Measurements from ENCODE around the gene PLXNA2. TPM values are rescaled to one million over a fixed set of nuclear protein-coding genes. Genes with fewer than 3 reads are reported as not detected.

PLXNA2 gene
- total and polyA plus RNA-seq, 2 of the 8 experiments (the other 6 are each of a cell fraction or from before 2014, with no cell fraction given), result 0.33 to 1.5 TPM

DNA sequence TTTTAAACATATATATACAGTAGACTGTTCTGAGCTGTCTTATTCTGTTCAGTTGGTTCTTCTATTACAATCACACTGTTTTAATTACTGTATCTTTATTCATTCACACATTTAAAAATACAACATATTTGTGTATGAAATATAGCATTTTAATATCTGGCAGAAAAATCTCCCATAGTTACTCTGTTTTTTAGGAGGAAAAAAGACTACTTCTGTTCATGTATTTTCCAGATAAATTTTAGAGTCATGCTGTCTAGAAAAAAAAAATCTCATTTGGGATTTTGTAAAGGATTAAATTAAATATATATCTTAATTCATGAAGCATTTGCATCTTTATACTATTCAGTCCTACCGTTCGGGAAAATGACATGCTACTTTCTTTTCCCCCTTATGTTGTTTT is 231.5 kb downstream of the PLXNA2 start (continued):
- TF ChIP-seq, protein P1, sequence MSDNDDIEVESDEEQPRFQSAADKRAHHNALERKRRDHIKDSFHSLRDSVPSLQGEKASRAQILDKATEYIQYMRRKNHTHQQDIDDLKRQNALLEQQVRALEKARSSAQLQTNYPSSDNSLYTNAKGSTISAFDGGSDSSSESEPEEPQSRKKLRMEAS (IDR thresholded peaks at IDR 0.05), result no peak
- TF ChIP-seq CTBP2 (IDR thresholded peaks at IDR 0.05; ENCODE audit: borderline replicate concordance, insufficient read depth, insufficient read length, low read length) (no peak), SIRT6 (IDR thresholded peaks at IDR 0.05; ENCODE audit: low read length) (no peak), SAP30 (IDR thresholded peaks at IDR 0.05; ENCODE audit: insufficient read depth, insufficient replicate concordance, low read length) (no peak), EGR1 (IDR thresholded peaks at IDR 0.05; ENCODE audit: borderline replicate concordance, low read depth, low read length) (no peak), TBP (IDR thresholded peaks at IDR 0.05; ENCODE audit: low read depth, low read length) (no peak), HDAC6 (IDR thresholded peaks at IDR 0.05; ENCODE audit: low read depth, low read length) (no peak)
